CD4-positive, CD25-positive, alpha-beta regulatory T cell (primary cell): ENCODE results near the gene DET1. TPM values are rescaled to one million over a fixed set of nuclear protein-coding genes. Genes with fewer than 3 reads are reported as not detected.

ENCODE experiments used
- ATAC-seq, 2 donors: fragments of 150-1000 bp; cut with Tn5 transposase; one replicate each; pipeline ENCODE4 v1.10.0; 2021; ENCODE audit warnings: low read depth in 2 of 2, moderate number of reproducible peaks in 2 of 2, moderate library complexity in 1 of 2
- DNase-seq, 3 donors: peaks; one replicate each; pipeline versions ENCODE4 v3.0.0 to v3.0.0-alpha.2; 2012 to 2022; ENCODE audit warnings: mixed read lengths in 1 of 3
- H3K27ac ChIP-seq: one replicate; pipeline ENCODE4 v1.7.0; 2013; ENCODE audit warnings: mild to moderate bottlenecking, low read length; ENCODE audit not compliant: insufficient read depth, poor library complexity, severe bottlenecking
- H3K27me3 ChIP-seq: one replicate; pipeline ENCODE4 v1.7.0; 2013; ENCODE audit warnings: low read length; ENCODE audit not compliant: control insufficient read depth, insufficient read depth
- H3K36me3 ChIP-seq: one replicate; pipeline ENCODE4 v1.7.0; 2013; ENCODE audit warnings: mild to moderate bottlenecking, low read length, moderate library complexity; ENCODE audit not compliant: control insufficient read depth, insufficient read depth
- H3K4me1 ChIP-seq: 2 replicates; pipeline ENCODE4 v1.7.0; 2013; ENCODE audit warnings: mild to moderate bottlenecking, low read length; ENCODE audit not compliant: insufficient read depth, control insufficient read depth, poor library complexity, severe bottlenecking
- H3K4me3 ChIP-seq: one replicate; pipeline ENCODE4 v1.7.0; 2013; ENCODE audit warnings: low read depth, mild to moderate bottlenecking, low read length, moderate library complexity
- H3K9me3 ChIP-seq, 2 experiments: 1 replicate in 1 of 2; 2 replicates in 1 of 2; pipeline ENCODE4 v1.7.0; 2013; ENCODE audit warnings: low read length in 2 of 2, mild to moderate bottlenecking in 1 of 2, moderate library complexity in 1 of 2; ENCODE audit not compliant: control insufficient read depth in 2 of 2
- H3K27ac Mint-ChIP-seq, 3 donors: one replicate each; pipeline ENCODE4 v1.8.0; 2020 to 2022; ENCODE audit warnings: mild to moderate bottlenecking in 3 of 3, mixed read lengths in 3 of 3, moderate library complexity in 2 of 3
- H3K27me3 Mint-ChIP-seq: one replicate; pipeline ENCODE4 v1.8.0; 2022; ENCODE audit warnings: mild to moderate bottlenecking, mixed read lengths
- H3K36me3 Mint-ChIP-seq: one replicate; pipeline ENCODE4 v1.8.0; 2020; ENCODE audit warnings: mixed read lengths
- H3K4me1 Mint-ChIP-seq, 4 donors: one replicate each; pipeline ENCODE4 v1.8.0; 2020 to 2022; ENCODE audit warnings: mixed read lengths in 4 of 4, mild to moderate bottlenecking in 1 of 4
- H3K4me3 Mint-ChIP-seq, 4 donors: one replicate each; pipeline ENCODE4 v1.8.0; 2020 to 2022; ENCODE audit warnings: mild to moderate bottlenecking in 4 of 4, mixed read lengths in 4 of 4, moderate library complexity in 3 of 4
- H3K9me3 Mint-ChIP-seq, 7 donors: one replicate each; pipeline ENCODE4 v1.8.0; 2020 to 2022; ENCODE audit warnings: mixed read lengths in 7 of 7, mild to moderate bottlenecking in 3 of 7, moderate library complexity in 2 of 7
- polyA plus RNA-seq, 4 donors: library from polyadenylated mRNA; unstranded; fragments of 300-500 nt; fragmentation: Illumina TruSeq; gene quantifications; one replicate each; pipeline ENCODE4 v1.2.3, GENCODE V29; 2021
- total RNA-seq: library from RNA; stranded (reverse); gene quantifications from one replicate; pipeline ENCODE4 v1.2.3, GENCODE V29; 2022

DET1 gene
- total and polyA plus RNA-seq, 5 donors from 2014 or later: 1.0 to 4.6 (median 2.0) TPM

- H3K4me3 ChIP-seq: no peak overlapping the region
- H3K36me3 ChIP-seq: peaks cover 25% of the 10 kb centered on the region
- ATAC-seq: no peak
- Mint-ChIP-seq H3K4me1 (peaks cover 0 to 3% (median 0%) of the 10 kb centered on the region in 4 donors), H3K4me3 (no peak overlapping the region), H3K27me3 (no peaks in the 10 kb centered on the region), H3K36me3 (peaks cover 57% of the 10 kb centered on the region), H3K27ac (no peak overlapping the region), H3K9me3 (no peaks in the 10 kb centered on the region)
- DNase-seq: no peak
- no peaks in the 10 kb centered on the region for H3K4me1 ChIP-seq
- no peaks in the 10 kb centered on the region for H3K27me3 ChIP-seq
- H3K27ac ChIP-seq: no peak overlapping the region
- no peaks in the 10 kb centered on the region for H3K9me3 ChIP-seq
Measured at GRCh38 chr15:88509964-88510363, 36.5 kb downstream of the DET1 start.

GRCh38 chr15:88509321-88509720 is 37.2 kb downstream of the DET1 start:
- Histone ChIP-seq H3K4me3 (no peak overlapping the region), H3K36me3 (peaks cover 22% of the 10 kb centered on the region), H3K9me3 (no peaks in the 10 kb centered on the region), H3K27ac (no peak overlapping the region), H3K4me1 (no peaks in the 10 kb centered on the region), H3K27me3 (no peaks in the 10 kb centered on the region)
- no peak for DNase-seq
- no peaks in the 10 kb centered on the region for H3K27me3 Mint-ChIP-seq
- peaks cover 0 to 6% (median 0%) of the 10 kb centered on the region in 4 donors for H3K4me1 Mint-ChIP-seq
- ATAC-seq: no peak
- H3K9me3 Mint-ChIP-seq: no peaks in the 10 kb centered on the region
- no peak overlapping the region for H3K4me3 Mint-ChIP-seq
- peaks cover 63% of the 10 kb centered on the region for H3K36me3 Mint-ChIP-seq
- H3K27ac Mint-ChIP-seq: peak overlapping the region in 1 of 3 donors; percentile 16

- peaks cover 0 to 6% (median 0%) of the 10 kb centered on the region in 4 donors for H3K4me1 Mint-ChIP-seq
- ATAC-seq (no peak), DNase-seq (no peak)
- no peak overlapping the region for H3K4me3 Mint-ChIP-seq
- Histone ChIP-seq H3K27me3 (no peaks in the 10 kb centered on the region), H3K27ac (no peak overlapping the region), H3K4me3 (no peak overlapping the region), H3K4me1 (no peaks in the 10 kb centered on the region), H3K9me3 (no peaks in the 10 kb centered on the region), H3K36me3 (peaks cover 8% of the 10 kb centered on the region)
- H3K27me3 Mint-ChIP-seq: no peaks in the 10 kb centered on the region
- H3K27ac Mint-ChIP-seq: no peak overlapping the region
- H3K9me3 Mint-ChIP-seq: no peaks in the 10 kb centered on the region
- H3K36me3 Mint-ChIP-seq: peaks cover 65% of the 10 kb centered on the region
Measured at GRCh38 chr15:88506628-88507027, 39.9 kb downstream of the DET1 start.

GRCh38 chr15:88505721-88506120 is 40.8 kb downstream of the DET1 start:
- no peak overlapping the region for H3K27ac ChIP-seq
- Mint-ChIP-seq H3K4me3 (no peak overlapping the region), H3K27ac (peak overlapping the region in 1 of 3 donors; percentile 16), H3K9me3 (no peaks in the 10 kb centered on the region), H3K27me3 (no peaks in the 10 kb centered on the region), H3K36me3 (peaks cover 58% of the 10 kb centered on the region), H3K4me1 (peaks cover 0 to 6% (median 0%) of the 10 kb centered on the region in 4 donors)
- no peaks in the 10 kb centered on the region for H3K4me1 ChIP-seq
- DNase-seq (no peak), ATAC-seq (no peak)
- H3K36me3 ChIP-seq: peaks cover 8% of the 10 kb centered on the region
- H3K9me3 ChIP-seq: no peaks in the 10 kb centered on the region
- no peak overlapping the region for H3K4me3 ChIP-seq
- no peaks in the 10 kb centered on the region for H3K27me3 ChIP-seq

- Mint-ChIP-seq H3K9me3 (no peaks in the 10 kb centered on the region), H3K27ac (no peak overlapping the region), H3K27me3 (no peaks in the 10 kb centered on the region), H3K4me3 (no peak overlapping the region), H3K4me1 (peaks cover 0 to 6% (median 0%) of the 10 kb centered on the region in 4 donors), H3K36me3 (peaks cover 48% of the 10 kb centered on the region)
- Histone ChIP-seq H3K4me3 (no peak overlapping the region), H3K4me1 (no peaks in the 10 kb centered on the region), H3K27ac (no peak overlapping the region), H3K9me3 (no peaks in the 10 kb centered on the region), H3K36me3 (peaks cover 8% of the 10 kb centered on the region), H3K27me3 (no peaks in the 10 kb centered on the region)
- ATAC-seq (no peak), DNase-seq (no peak)
Measured at GRCh38 chr15:88504445-88504844, 42.0 kb downstream of the DET1 start.

GRCh38 chr15:88498996-88499395 is 47.5 kb downstream of the DET1 start:
- Histone ChIP-seq H3K36me3 (no peaks in the 10 kb centered on the region), H3K27ac (no peak overlapping the region), H3K27me3 (no peaks in the 10 kb centered on the region), H3K9me3 (no peaks in the 10 kb centered on the region), H3K4me3 (no peak overlapping the region), H3K4me1 (no peaks in the 10 kb centered on the region)
- Mint-ChIP-seq H3K4me3 (no peak overlapping the region), H3K27ac (no peak overlapping the region), H3K4me1 (no peaks in the 10 kb centered on the region), H3K9me3 (no peaks in the 10 kb centered on the region), H3K36me3 (peaks cover 23% of the 10 kb centered on the region), H3K27me3 (no peaks in the 10 kb centered on the region)
- DNase-seq (no peak), ATAC-seq (no peak)

- Mint-ChIP-seq H3K4me3 (no peak overlapping the region), H3K27ac (peak overlapping the region in 1 of 3 donors; percentile 73), H3K36me3 (peaks cover 17% of the 10 kb centered on the region), H3K9me3 (no peaks in the 10 kb centered on the region), H3K4me1 (no peaks in the 10 kb centered on the region), H3K27me3 (no peaks in the 10 kb centered on the region)
- ATAC-seq (no peak), DNase-seq (no peak)
- Histone ChIP-seq H3K4me3 (no peak overlapping the region), H3K9me3 (no peaks in the 10 kb centered on the region), H3K27ac (no peak overlapping the region), H3K4me1 (no peaks in the 10 kb centered on the region), H3K27me3 (no peaks in the 10 kb centered on the region), H3K36me3 (no peaks in the 10 kb centered on the region)
Measured at GRCh38 chr15:88497109-88497765, 49.2 kb downstream of the DET1 start.

- no peaks in the 10 kb centered on the region for H3K9me3 Mint-ChIP-seq
- H3K9me3 ChIP-seq: no peaks in the 10 kb centered on the region
Measured at GRCh38 chr15:88493844-88494243, 52.6 kb downstream of the DET1 start.

More at GRCh38 chr15:88493844-88494243, 52.6 kb downstream of the DET1 start:
- Histone ChIP-seq H3K4me3 (no peak overlapping the region), H3K27ac (no peak overlapping the region), H3K4me1 (no peaks in the 10 kb centered on the region), H3K36me3 (no peaks in the 10 kb centered on the region), H3K27me3 (no peaks in the 10 kb centered on the region)
- no peaks in the 10 kb centered on the region for H3K27me3 Mint-ChIP-seq
- DNase-seq: no peak
- no peak overlapping the region for H3K4me3 Mint-ChIP-seq
- no peak for ATAC-seq
- no peak overlapping the region for H3K27ac Mint-ChIP-seq
- H3K36me3 Mint-ChIP-seq: peaks cover 14% of the 10 kb centered on the region
- H3K4me1 Mint-ChIP-seq: no peaks in the 10 kb centered on the region
